Measurements from ENCODE around the gene GIMAP8. TPM values are rescaled to one million over a fixed set of nuclear protein-coding genes. Genes with fewer than 3 reads are reported as not detected.

Gene GIMAP8
- total RNA-seq (ENCODE audit: low replicate concordance) = not detected in 2 replicates

DNA sequence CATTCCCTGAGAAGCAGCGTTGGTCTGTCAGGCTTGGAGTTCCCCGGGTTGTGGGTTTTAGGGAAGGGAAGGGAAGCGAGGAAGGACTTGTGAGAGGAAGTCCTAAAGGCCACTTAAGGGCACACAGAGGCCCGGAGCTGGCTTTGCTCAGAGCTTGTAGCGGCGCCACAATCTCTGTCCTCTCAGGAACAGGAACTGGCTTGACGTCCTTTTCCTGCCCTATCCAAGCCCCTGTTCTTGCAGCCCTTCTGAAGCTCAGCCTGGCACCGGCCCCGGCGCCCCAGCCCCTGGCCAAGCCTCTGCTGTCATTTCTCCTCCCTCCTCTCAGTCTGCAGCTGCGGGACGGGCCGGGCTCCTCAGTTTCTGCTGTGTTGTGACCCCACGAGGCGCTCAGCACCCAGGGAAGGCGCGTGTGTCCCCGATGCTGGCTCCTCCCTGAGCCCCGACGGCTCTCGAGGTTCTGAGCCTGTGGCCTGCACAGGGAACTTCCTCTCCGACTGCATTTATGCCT lies at the start of gene GIMAP8:
Gene GIMAP8, plus strand, starts transcription at position 140 of the 511 bp plus-strand sequence. CDS start 16,069 bp downstream, outside the sequence.
- Histone ChIP-seq H3K9ac (no peak within 1 kb of the TSS), H4K20me1 (ENCODE audit: low read depth) (no peaks in the 10 kb centered on the region), H2AFZ (replicated peaks) (peak within 1 kb of the TSS; percentile 31), H3K36me3 (no peaks in the 10 kb centered on the region), H3K4me3 (no peak within 1 kb of the TSS), H3K27me3 (peaks cover 40% of the 10 kb centered on the region), H3K79me2 (ENCODE audit: low read depth) (no peaks in the 10 kb centered on the region), H3K4me2 (no peak within 1 kb of the TSS), H3K9me3 (ENCODE audit: low read depth) (no peaks in the 10 kb centered on the region), H3K4me1 (no peaks in the 10 kb centered on the region), H3K27ac (no peak within 1 kb of the TSS), H3F3A (ENCODE audit: low read depth) (no peaks in the 10 kb centered on the region)
- Mint-ChIP-seq H3K4me1 (peaks cover 17% of the 10 kb centered on the region), H3K36me3 (no peaks in the 10 kb centered on the region), H3K27me3 (ENCODE audit: insufficient read depth, low read depth) (peaks cover 13% of the 10 kb centered on the region), H3K4me3 (peak within 1 kb of the TSS; percentile 25), H3K9me3 (no peaks in the 10 kb centered on the region), H3K27ac (no peak within 1 kb of the TSS)
- no peak for DNase-seq (ENCODE audit: low spot score)
- TF ChIP-seq EZH2 (IDR thresholded peaks at IDR 0.05) (no peak), EZH2phosphoT487 (IDR thresholded peaks at IDR 0.05) (no peak)
- TF ChIP-seq, protein P1, sequence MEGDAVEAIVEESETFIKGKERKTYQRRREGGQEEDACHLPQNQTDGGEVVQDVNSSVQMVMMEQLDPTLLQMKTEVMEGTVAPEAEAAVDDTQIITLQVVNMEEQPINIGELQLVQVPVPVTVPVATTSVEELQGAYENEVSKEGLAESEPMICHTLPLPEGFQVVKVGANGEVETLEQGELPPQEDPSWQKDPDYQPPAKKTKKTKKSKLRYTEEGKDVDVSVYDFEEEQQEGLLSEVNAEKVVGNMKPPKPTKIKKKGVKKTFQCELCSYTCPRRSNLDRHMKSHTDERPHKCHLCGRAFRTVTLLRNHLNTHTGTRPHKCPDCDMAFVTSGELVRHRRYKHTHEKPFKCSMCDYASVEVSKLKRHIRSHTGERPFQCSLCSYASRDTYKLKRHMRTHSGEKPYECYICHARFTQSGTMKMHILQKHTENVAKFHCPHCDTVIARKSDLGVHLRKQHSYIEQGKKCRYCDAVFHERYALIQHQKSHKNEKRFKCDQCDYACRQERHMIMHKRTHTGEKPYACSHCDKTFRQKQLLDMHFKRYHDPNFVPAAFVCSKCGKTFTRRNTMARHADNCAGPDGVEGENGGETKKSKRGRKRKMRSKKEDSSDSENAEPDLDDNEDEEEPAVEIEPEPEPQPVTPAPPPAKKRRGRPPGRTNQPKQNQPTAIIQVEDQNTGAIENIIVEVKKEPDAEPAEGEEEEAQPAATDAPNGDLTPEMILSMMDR (IDR thresholded peaks at IDR 0.05) = no peak

DNA sequence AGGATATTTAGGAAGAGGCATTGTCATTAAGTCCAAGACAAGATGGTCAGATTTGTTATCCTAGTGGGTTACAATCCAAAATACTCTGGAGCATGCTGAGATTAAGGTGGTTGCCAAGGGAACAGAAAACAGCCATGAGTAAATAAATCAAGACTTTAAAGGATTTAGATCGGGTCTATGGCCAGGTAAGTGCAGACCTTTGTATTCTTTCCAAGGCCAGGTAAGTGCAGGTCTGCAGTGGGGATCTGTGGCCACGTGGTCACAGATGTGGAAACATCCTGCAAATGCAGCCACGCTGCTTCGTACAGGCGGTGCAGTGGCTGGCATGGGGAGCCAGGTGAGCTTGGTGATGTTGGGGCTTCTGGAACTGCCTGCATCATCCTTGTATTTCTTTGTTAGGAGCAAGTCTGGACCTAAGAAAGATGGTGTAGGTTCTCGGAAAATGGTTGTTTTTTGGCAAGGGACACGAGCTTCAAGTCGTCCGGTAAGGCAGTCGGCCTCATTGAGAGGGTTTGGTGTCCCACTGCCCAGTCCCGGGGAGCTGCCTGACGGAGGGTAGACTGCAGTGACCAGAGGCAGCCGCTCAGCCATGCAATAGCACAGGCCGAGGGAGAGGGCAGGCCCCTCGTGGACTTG lies 49.5 kb upstream of the GIMAP8 start:
- Histone ChIP-seq H3K9ac (no peak overlapping the region), H3K4me1 (peaks cover 63% of the 10 kb centered on the region), H3F3A (ENCODE audit: low read depth) (peaks cover 46% of the 10 kb centered on the region), H3K4me2 (no peak overlapping the region), H3K36me3 (no peaks in the 10 kb centered on the region), H3K4me3 (no peak overlapping the region), H4K20me1 (ENCODE audit: low read depth) (peaks cover 20% of the 10 kb centered on the region), H3K9me3 (ENCODE audit: low read depth) (no peaks in the 10 kb centered on the region), H3K79me2 (ENCODE audit: low read depth) (peaks cover 1% of the 10 kb centered on the region), H2AFZ (replicated peaks) (no peak overlapping the region), H3K27me3 (no peaks in the 10 kb centered on the region), H3K27ac (no peak overlapping the region)
- Mint-ChIP-seq H3K36me3 (peaks cover 7% of the 10 kb centered on the region), H3K27me3 (ENCODE audit: insufficient read depth, low read depth) (peaks cover 2% of the 10 kb centered on the region), H3K4me1 (peaks cover 74% of the 10 kb centered on the region), H3K4me3 (peak overlapping the region; percentile 53), H3K27ac (peak overlapping the region; percentile 95), H3K9me3 (no peaks in the 10 kb centered on the region)
- TF ChIP-seq, protein P1 (IDR thresholded peaks at IDR 0.05) = no peak
- no peak for TF ChIP-seq EZH2 (IDR thresholded peaks at IDR 0.05)
- TF ChIP-seq EZH2phosphoT487 (IDR thresholded peaks at IDR 0.05) = no peak
- DNase-seq (ENCODE audit: low spot score) = no peak

DNA sequence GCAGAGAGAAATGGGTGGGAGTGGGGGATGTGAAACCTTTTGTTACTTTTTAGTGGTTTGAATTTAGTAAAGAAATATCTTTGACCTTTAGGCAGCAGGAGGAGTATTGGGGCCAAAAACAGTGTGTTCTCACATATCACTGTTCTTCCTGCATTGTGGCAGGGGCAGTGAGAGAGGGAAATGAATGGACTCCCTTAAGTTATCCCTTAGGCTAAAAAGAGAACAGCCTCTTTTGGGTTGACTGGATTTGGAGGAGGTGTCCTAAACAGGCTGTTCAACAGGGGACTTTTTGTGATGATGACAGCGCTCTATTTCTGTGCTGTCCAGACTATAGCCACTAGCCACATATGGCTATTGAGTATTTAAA lies 49.0 kb upstream of the GIMAP8 start:
- TF ChIP-seq EZH2 (IDR thresholded peaks at IDR 0.05) (no peak), EZH2phosphoT487 (IDR thresholded peaks at IDR 0.05) (no peak)
- TF ChIP-seq, protein P1 (IDR thresholded peaks at IDR 0.05) = no peak
- Histone ChIP-seq H3K79me2 (ENCODE audit: low read depth) (no peaks in the 10 kb centered on the region), H3K27me3 (no peaks in the 10 kb centered on the region), H3K27ac (peak overlapping the region; percentile 68), H3K36me3 (no peaks in the 10 kb centered on the region), H4K20me1 (ENCODE audit: low read depth) (peaks cover 20% of the 10 kb centered on the region), H3K4me3 (no peak overlapping the region), H2AFZ (replicated peaks) (no peak overlapping the region), H3K4me2 (peak overlapping the region; percentile 51), H3K9me3 (ENCODE audit: low read depth) (no peaks in the 10 kb centered on the region), H3F3A (ENCODE audit: low read depth) (peaks cover 51% of the 10 kb centered on the region), H3K9ac (no peak overlapping the region), H3K4me1 (peaks cover 68% of the 10 kb centered on the region)
- peak overlapping the region; percentile 95 for H3K27ac Mint-ChIP-seq
- peaks cover 74% of the 10 kb centered on the region for H3K4me1 Mint-ChIP-seq
- peak overlapping the region; percentile 36 for H3K4me3 Mint-ChIP-seq
- peaks cover 6% of the 10 kb centered on the region for H3K27me3 Mint-ChIP-seq (ENCODE audit: insufficient read depth, low read depth)
- DNase-seq (ENCODE audit: low spot score) = no peak
- H3K9me3 Mint-ChIP-seq = no peaks in the 10 kb centered on the region
- H3K36me3 Mint-ChIP-seq = peaks cover 7% of the 10 kb centered on the region
